ENCODE measurements around the gene KCNN1.
"Not testable (repeated sequence)": the region's sequence is repeated elsewhere in the genome, so short reads cannot be mapped to it uniquely, and the experiment has no call there.

Gene KCNN1

GRCh38 chr19:17966550-17967256, at the start of gene KCNN1:
KCNN1 (plus strand) TSS chr19:17967107; CDS start chr19:17973889, 6,782 bp downstream.
- no peak for DNase-seq

DNA sequence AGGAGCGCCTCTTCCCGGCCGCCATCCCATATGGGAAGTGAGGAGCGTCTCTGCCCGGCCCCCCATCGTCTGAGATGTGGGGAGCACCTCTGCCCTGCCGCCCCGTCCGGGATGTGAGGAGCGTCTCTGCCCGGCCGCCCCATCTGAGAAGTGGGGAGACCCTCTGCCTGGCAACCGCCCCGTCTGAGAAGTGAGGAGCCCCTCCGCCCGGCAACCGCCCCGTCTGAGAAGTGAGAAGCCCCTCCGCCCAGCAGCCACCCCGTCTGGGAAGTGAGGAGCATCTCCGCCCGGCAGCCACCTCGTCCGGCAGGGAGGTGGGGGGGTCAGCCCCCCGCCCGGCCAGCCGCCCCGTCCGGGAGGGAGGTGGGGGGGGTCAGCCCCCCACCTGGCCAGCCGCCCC, 48.8 kb upstream of the KCNN1 start:
- DNase-seq, result not testable (repeated sequence)

GRCh38 chr19:17919122-17919521, 47.8 kb upstream of the KCNN1 start:
- not testable (repeated sequence) for DNase-seq

GRCh38 chr19:17920527-17920926, 46.4 kb upstream of the KCNN1 start:
- DNase-seq, result no peak

DNA sequence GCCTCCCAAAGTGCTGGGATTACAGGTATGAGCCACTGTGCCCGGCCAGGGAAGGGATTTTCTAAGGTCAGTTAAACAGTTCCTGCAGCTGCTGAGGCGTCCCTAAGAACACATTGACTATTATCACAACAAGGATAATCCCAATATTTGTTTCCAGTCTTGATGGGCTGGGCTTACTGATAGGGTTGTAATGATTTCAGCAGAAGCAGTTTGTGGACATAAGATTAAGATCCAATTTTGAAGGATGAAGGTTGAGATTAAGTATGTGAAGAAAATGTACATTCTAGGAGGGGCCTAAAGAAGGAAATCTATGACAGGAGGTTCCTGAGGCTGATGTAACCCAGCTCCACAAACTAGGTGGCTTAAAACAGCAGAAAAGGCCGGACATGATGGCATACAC, 44.8 kb upstream of the KCNN1 start:
- no peak for DNase-seq

DNA sequence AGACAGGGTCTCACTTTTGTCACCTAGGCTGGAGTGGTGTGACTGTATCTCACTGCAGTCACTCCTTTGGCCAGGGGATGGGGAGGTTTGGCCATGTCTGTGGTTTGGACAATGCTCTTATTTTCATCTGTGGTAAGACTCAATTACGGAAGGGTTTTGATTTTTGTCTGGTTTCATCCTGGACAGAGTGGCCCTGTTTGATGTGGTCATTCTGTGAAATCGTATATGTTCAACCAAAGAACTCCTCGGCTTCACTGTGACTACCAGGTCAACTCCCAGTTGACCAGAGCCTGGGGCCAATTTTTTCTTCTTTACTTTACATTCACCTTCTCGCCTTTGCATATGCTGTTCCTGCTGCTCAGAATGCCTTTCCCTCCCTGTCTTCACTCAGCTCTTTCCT, 40.9 kb upstream of the KCNN1 start:
- DNase-seq, result no peak

DNA sequence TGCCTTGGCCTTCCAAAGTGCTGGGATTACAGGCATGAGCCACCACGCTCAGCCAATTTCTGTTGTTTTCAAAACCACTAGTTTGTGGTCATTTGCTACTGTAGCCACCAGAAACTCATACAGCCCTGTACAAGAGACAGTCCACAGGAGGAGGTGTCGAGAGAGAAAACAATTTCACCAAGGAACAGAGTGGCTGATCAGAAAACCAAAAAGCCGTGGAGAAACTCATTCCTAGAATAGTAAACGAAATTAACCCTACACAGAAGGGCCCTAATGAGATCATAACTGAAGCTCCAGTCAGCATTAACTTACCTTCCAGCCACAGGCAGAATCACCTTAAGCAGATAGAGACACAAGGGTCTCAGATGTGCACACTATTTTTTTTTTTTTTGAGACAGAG, 37.9 kb upstream of the KCNN1 start:
- DNase-seq, result no peak

- no peak for DNase-seq
Measured at GRCh38 chr19:17931532-17932191, 35.2 kb upstream of the KCNN1 start.

GRCh38 chr19:17932485-17933338, 34.2 kb upstream of the KCNN1 start, which contains the start of gene CCDC124:
CCDC124 (plus strand) TSS chr19:17933015; CDS start chr19:17936421, 3,406 bp downstream.
- DNase-seq, result peak; percentile 88

GRCh38 chr19:17933414-17934129, 33.3 kb upstream of the KCNN1 start:
- no peak for DNase-seq

GRCh38 chr19:17936379-17936778, 30.5 kb upstream of the KCNN1 start:
- no peak for DNase-seq

GRCh38 chr19:17937371-17937900, 29.5 kb upstream of the KCNN1 start:
- no peak for DNase-seq

- DNase-seq, result peak; percentile 80
Measured at GRCh38 chr19:17938092-17938845, 28.6 kb upstream of the KCNN1 start.

GRCh38 chr19:17942181-17942580, 24.7 kb upstream of the KCNN1 start:
- no peak for DNase-seq

- DNase-seq, result no peak
Measured at GRCh38 chr19:17942582-17943273, 24.2 kb upstream of the KCNN1 start.

DNA sequence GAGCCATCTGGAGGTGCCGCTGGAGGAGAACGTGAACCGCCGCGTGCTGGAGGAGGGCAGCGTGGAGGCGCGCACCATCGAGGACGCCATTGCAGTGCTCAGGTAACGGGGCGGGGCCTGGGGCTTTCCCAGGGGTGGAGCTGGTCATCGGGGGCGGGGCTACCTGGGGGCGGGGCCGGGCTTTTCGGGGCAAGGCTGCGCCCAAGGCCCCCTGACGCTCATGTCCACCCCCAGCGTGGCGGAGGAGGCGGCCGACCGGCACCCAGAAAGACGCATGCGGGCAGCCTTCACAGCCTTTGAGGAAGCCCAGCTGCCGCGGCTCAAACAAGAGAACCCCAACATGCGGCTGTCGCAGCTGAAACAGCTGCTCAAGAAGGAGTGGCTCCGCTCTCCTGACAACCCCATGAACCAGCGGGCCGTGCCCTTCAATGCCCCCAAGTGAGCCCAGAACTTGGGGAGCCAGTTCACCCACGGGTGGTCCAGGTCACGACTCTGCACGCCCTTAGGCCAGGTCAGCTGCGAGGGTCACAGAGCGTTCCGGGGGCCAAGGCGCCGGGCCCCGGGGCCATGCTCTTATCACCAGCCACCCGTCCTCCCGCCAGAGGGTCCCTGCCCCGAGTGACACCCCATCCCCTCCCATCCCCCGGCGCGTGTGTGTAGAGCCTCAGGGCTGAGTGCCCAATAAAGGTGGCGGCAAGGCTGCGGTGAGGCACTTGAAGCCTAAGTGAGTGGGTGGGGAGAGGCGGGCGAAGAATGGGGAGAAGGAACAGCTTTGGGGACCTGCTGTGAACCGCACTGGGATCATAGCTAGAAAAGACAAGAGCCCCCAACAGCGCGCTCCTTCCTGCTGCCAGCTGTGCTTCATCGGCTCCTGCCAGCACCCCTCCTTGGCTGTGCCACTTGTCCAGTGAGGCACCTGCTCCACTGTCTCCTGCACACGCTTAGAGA, 23.4 kb upstream of the KCNN1 start:
- no peak for DNase-seq

GRCh38 chr19:17944301-17944700, 22.6 kb upstream of the KCNN1 start:
- no peak for DNase-seq

GRCh38 chr19:17946965-17947784, 19.7 kb upstream of the KCNN1 start:
- DNase-seq, result no peak

All from activated gamma-delta T cell treated with Interleukin-2 at 50 U/mL for 16 hours (primary cell).